ENCODE measurements around the gene LRP2. TPM values are rescaled to one million over a fixed set of nuclear protein-coding genes. Genes with fewer than 3 reads are reported as not detected.

The LRP2 gene
- total and polyA plus RNA-seq, 2 of the 4 experiments (the other 2 are of a cell fraction) = not detected

GRCh38 chr2:169388161-169388560 is 25.8 kb upstream of the LRP2 start:
- Histone ChIP-seq H4K5ac (ENCODE audit: low read depth, low read length) (no peak overlapping the region), H3K4me2 (ENCODE audit: low read depth, low read length) (no peak overlapping the region), H3K18ac (ENCODE audit: low read depth, low read length) (no peak overlapping the region), H2BK15ac (ENCODE audit: low read depth, low read length) (no peak overlapping the region), H4K8ac (ENCODE audit: low read depth in 2 of 2, low read length in 2 of 2) (no peak overlapping the region), H3K4me3 (ENCODE audit: insufficient read depth, low read depth, low read length) (no peak overlapping the region), H3K36me3 (ENCODE audit: control insufficient read depth, insufficient read depth, low read length) (no peaks in the 10 kb centered on the region), H2AK5ac (ENCODE audit: low read depth, low read length) (no peak overlapping the region), H3K79me1 (ENCODE audit: low read depth in 1 of 2, low read length in 2 of 2) (no peaks in the 10 kb centered on the region), H2AFZ (replicated peaks; ENCODE audit: low read length, poor library complexity) (no peak overlapping the region), H4K91ac (ENCODE audit: insufficient read depth, low read depth, low read length) (no peak overlapping the region), H3K27me3 (ENCODE audit: control insufficient read depth, insufficient read depth, low read length) (peaks cover 2% of the 10 kb centered on the region; the same call in 1 of the 2 replicates), H4K20me1 (ENCODE audit: insufficient read depth, low read length) (no peaks in the 10 kb centered on the region), H3K14ac (replicated peaks; ENCODE audit: low read depth, low read length) (no peak overlapping the region), H3K27ac (ENCODE audit: insufficient read depth, low read length) (no peak overlapping the region), H3K9me1 (ENCODE audit: insufficient read depth, low read length) (no peaks in the 10 kb centered on the region), H3K9me3 (ENCODE audit: control insufficient read depth, insufficient read depth, low read length) (no peaks in the 10 kb centered on the region), H2BK120ac (ENCODE audit: low read depth, low read length) (no peak overlapping the region), H3K23ac (ENCODE audit: low read depth, low read length) (no peak overlapping the region), H3K9ac (ENCODE audit: low read depth, low read length) (no peak overlapping the region), H2AK9ac (replicated peaks; ENCODE audit: low read depth, low read length, poor library complexity) (no peak overlapping the region), H3K56ac (ENCODE audit: extremely low read depth, insufficient read depth, low read length) (no peak overlapping the region), H3K4me1 (ENCODE audit: control insufficient read depth, insufficient read depth, low read length) (no peaks in the 10 kb centered on the region), H3K4ac (ENCODE audit: low read depth, low read length) (no peak overlapping the region), H2BK20ac (ENCODE audit: low read depth, low read length) (no peak overlapping the region), H2BK5ac (ENCODE audit: low read depth, low read length, poor library complexity, severe bottlenecking) (no peak overlapping the region)
- CTCF ChIA-PET = no interaction called here
- WGBS, 2 experiments (ENCODE audit: extremely low coverage in 2 of 2, insufficient read length in 1 of 2) = no CpG with 5 or more reads among the region's 3 CpGs
- dilution Hi-C loops (cut with HindIII; ENCODE audit: low sequenced_read_pairs, unreplicated experiment) = no loop called here
- intact Hi-C loops (cut with micrococcal nuclease) = loop anchor here (10.0 kb wide), 1 partner anchor 263 kb away; no protein-coding TSS in a partner anchor
- TF ChIP-seq ELK1 (IDR thresholded peaks at IDR 0.05; ENCODE audit: borderline replicate concordance, low read depth, low read length) (no peak), POLR2A (IDR thresholded peaks at IDR 0.05; ENCODE audit: low read depth, low read length) (no peak), RCOR1 (IDR thresholded peaks at IDR 0.05; ENCODE audit: insufficient replicate concordance, low read length) (no peak), RFX5 (IDR thresholded peaks at IDR 0.05; ENCODE audit: low read depth, low read length) (no peak), NFE2L2 (IDR thresholded peaks at IDR 0.05; ENCODE audit: low read depth, low read length) (no peak), MAFK (IDR thresholded peaks at IDR 0.05; ENCODE audit: low read depth, low read length) (no peak), MXI1 (IDR thresholded peaks at IDR 0.05; ENCODE audit: borderline replicate concordance, low read depth, low read length) (no peak), CHD1 (IDR thresholded peaks at IDR 0.05; ENCODE audit: low read depth, low read length) (no peak), MAZ (IDR thresholded peaks at IDR 0.05; ENCODE audit: borderline replicate concordance, low read depth, low read length) (no peak), CEBPB (IDR thresholded peaks at IDR 0.05; ENCODE audit: low read depth, low read length) (no peak), RAD21 (IDR thresholded peaks at IDR 0.05; ENCODE audit: low read length) (no peak), FOS (IDR thresholded peaks at IDR 0.05; ENCODE audit: low read depth, low read length) (no peak), BHLHE40 (IDR thresholded peaks at IDR 0.05; ENCODE audit: low read depth, low read length) (no peak), SMC3 (IDR thresholded peaks at IDR 0.05; ENCODE audit: low read depth, low read length) (no peak)
- TF ChIP-seq, protein P1, sequence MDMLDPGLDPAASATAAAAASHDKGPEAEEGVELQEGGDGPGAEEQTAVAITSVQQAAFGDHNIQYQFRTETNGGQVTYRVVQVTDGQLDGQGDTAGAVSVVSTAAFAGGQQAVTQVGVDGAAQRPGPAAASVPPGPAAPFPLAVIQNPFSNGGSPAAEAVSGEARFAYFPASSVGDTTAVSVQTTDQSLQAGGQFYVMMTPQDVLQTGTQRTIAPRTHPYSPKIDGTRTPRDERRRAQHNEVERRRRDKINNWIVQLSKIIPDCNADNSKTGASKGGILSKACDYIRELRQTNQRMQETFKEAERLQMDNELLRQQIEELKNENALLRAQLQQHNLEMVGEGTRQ (IDR thresholded peaks at IDR 0.05; ENCODE audit: low read depth, low read length) = no peak
- TF ChIP-seq, protein P2, sequence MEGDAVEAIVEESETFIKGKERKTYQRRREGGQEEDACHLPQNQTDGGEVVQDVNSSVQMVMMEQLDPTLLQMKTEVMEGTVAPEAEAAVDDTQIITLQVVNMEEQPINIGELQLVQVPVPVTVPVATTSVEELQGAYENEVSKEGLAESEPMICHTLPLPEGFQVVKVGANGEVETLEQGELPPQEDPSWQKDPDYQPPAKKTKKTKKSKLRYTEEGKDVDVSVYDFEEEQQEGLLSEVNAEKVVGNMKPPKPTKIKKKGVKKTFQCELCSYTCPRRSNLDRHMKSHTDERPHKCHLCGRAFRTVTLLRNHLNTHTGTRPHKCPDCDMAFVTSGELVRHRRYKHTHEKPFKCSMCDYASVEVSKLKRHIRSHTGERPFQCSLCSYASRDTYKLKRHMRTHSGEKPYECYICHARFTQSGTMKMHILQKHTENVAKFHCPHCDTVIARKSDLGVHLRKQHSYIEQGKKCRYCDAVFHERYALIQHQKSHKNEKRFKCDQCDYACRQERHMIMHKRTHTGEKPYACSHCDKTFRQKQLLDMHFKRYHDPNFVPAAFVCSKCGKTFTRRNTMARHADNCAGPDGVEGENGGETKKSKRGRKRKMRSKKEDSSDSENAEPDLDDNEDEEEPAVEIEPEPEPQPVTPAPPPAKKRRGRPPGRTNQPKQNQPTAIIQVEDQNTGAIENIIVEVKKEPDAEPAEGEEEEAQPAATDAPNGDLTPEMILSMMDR (conservative IDR thresholded peaks at IDR 0.05; ENCODE audit: low read depth, low read length) = no peak
- no TSS peak for BruUV-seq (replicated peaks)
- DNase-seq (no peak), ATAC-seq (ENCODE audit: low read depth) (no peak)
- POLR2A ChIA-PET (ENCODE audit: unreplicated experiment) = no interaction called here
- in situ Hi-C loops (cut with MboI; ENCODE audit: low sequenced_read_pairs) = no loop called here
